ENCODE results near the gene DUSP7.

DUSP7 gene

DNA sequence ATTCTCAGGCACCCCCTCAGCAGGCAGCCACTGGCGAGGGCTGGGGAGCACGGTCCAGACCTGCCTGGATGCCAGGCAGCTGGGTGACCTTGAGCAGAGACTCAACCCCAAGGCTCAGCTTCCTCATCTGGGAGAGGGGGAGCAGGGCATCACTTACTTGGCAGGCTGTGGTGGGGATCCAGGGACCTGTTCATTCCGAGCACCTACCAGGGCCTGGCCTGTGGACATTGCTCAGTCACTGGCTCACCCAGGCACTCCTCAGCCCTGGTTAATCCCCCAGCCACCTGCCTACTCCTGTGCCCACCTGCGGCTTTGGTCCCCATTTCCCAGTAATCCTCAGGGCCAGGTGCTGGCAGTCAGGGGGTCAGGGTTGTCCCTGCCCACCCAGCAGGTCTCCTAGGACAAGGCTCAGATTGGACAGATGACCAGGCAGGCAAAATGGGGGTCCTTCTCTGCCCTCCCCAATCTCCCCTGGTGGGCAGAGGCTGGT lies 51.4 kb downstream of the DUSP7 start:
- no peak for DNase-seq

DNA sequence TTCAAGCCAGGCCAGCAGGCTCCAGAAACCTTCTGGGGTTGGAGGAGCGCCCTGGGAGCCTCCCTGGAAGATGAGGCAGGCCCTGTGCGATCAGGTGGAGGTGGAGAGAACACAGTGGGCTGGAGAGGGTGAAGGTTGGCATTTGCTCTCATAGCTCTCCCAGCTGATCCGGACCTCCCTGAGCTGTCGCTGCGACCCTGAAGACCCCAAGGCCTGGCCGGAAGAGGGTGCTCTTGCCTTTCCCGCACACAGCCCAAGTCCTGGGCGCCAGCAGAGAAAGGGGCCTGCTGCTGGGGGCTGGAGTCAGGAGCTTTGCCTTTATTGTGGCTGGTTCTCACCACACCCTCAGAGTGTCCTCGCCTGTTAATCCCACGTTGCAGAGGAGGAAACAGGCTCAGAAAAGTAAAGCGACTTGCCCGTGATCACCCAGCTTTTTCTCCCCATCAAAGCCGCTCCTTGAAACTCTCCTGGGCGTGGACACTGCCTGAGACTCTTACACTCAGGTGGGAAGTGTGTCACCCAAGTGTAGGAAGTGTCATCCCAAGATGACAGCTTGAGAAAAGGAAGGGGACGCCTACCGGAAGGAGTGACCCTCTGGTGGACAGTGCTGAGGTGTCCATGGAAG lies 52.1 kb downstream of the DUSP7 start:
- peak; percentile 87 for DNase-seq

DNA sequence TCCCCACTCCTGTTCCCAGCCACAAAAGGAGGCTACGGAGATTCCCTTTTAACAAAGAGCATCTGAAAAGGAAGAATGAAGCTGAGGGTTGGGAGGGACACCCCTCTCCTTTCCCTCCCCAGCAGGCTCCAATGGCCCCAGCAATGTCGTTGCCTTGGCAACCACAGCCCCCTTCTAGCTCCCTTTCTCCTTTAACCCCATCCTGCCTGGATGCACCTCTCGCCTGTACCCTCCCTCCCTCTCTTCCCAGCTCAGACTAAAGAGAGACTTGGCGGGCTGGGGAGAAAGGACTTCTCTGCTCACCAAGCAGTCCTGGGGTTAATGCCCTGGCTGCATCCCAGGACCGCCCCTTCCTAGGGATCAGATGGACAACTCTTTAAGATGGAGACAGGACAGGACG lies 53.6 kb downstream of the DUSP7 start:
- no peak for DNase-seq

DNA sequence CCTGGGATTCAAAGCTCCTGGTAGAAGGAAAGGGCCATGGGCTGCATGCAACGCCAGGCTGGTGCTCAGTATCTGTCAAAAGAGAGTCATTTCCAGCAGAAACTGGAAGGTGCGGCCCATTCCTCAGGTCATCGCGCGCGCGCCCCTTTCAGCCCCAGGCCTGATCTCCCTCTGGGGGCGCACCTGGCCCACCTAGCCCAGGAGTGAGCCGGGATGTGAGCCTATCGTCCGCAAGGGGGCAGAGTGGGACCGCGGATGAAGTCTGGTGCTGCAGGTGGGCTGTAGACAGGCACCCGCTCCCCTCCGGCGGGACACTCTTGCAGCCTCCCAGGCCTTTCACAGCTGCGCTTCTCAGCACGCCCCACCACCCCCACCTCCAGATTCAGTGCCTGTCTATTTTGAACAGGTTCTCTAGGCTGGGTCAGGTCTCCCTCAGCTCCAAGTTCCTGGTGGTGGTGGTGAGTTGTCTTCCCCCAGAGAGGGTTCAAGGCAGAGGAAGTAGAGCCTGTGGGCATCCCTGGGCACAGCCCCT lies 54.9 kb downstream of the DUSP7 start:
- DNase-seq: peak; percentile 86

DNA sequence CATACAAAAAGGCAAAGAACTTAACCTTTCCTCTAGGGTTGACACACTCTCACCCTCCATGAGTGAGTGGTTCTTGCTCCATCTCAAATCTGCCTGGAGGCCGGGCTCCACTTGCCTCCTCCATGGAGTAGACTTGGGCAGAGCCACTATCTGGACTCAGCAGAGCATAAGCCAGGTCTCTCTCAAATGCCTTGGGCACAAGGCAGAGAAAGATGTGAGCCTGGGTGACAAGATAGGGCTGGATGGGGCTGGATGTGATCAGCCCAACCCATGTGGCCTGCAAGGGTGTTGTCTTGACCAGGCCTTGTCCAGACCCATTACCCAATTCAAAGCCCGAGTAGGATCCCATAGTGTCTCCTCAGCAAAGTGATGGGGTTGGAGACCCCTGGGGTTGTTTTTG lies 56.5 kb downstream of the DUSP7 start:
- DNase-seq: no peak

Measured in femur (tissue), 1 donor.